NOMO-1 treated with DMSO at 0.1 percent for 48 hours (cell line): Measurements from ENCODE around the gene DENND5B.
"Not testable (repeated sequence)": the region's sequence is repeated elsewhere in the genome, so short reads cannot be mapped to it uniquely, and the experiment has no call there.

Experiments
- DNase-seq: peaks from one replicate; lab custom pipeline; 2025; ENCODE audit not compliant: unreplicated experiment; lab: John Stamatoyannopoulos, UW

The DENND5B gene

DNA sequence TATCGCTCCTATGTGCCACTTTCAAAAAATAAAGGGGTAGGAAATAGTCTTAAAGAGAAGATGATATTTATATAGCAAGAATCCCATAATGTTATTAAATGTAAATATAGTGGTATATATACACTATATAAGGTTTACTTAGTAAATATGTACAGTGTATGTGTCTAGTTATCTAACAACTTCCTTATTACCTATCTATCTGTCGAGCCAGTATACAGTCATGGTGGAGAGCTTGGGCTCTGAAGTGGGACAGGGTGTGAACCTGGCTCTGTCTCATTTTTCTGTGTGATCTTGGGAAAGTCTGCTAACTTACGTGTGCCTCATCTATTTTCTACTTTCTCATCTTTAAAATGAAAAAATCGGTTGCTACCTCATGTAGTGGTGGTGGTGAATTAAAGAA, 202.2 kb downstream of the DENND5B start:
- DNase-seq = no peak

DNA sequence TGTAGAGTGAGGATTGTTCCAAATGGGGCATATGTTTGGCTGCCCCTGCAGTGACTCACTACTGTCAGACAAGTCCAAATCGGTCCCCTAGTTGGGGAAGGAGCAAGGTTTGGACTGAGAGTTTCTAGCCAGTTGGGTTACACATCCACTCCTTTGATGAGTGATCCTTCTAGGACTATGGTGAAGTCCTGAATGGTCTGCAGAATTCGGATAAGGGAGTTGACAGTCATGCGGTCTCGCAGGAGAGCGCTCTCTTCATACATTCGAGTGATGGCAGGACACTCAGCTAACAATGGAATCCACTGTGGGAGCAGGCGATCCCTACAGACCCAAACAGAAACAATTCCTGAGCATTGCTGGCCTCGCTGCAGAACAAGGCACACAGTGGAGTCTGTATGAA, 203.5 kb downstream of the DENND5B start:
- DNase-seq = no peak

DNA sequence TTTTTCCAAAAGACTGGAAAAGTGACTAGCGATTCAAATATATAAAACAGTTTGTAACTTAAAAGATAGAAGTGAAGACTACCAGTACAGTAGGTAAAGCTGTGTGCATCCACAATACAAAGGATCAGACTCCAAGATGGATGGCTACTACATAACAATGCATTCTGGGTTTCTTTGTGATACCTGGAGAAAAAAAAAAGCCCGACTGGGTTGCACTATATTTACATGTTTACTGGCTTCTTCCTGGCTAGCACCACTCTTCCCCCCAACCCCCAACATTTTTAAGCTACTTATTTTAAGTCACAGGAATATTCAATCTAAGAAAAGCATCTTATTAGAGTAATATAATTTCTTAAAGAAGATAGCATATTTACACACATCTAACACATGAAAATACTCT, 203.9 kb downstream of the DENND5B start:
- DNase-seq = no peak

DNA sequence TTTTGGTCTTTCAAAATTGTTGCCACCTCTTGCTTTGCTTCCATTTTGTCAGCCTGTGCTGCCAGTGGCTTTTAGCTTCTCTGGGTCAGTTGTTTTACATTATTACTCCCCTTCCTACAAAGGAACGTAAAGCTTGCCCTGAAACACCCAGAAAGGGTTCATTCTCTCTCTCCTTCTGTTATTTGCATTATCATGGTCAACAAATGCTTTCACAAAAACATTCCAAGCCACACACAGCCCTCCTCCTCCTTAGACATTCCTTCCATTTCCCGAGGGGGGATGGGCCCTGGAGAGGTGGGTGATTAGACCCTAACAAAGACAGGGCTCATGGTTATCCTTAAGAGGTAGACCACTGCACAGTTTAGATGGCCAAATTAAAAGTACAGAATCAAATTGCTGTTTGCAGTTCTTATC, 204.6 kb downstream of the DENND5B start:
- no peak for DNase-seq

DNA sequence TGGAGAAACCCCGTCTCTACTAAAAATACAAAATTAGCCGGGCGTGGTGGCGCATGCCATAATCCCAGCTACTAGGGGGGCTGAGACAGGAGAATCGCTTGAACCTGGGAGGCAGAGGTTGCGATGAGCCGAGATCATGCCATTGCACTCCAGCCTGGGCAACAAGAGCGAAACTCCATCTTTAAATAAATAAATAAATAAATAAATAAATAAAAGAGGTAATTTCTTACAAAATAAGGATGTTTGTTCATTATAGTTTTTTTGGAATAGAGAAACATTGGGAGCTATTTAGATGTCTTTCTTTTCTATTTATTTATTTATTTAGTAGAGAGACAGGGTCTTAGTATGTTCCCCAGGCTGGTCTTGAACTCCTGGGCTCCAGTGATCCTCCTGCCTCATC, 213.7 kb downstream of the DENND5B start:
- DNase-seq = not testable (repeated sequence)

DNA sequence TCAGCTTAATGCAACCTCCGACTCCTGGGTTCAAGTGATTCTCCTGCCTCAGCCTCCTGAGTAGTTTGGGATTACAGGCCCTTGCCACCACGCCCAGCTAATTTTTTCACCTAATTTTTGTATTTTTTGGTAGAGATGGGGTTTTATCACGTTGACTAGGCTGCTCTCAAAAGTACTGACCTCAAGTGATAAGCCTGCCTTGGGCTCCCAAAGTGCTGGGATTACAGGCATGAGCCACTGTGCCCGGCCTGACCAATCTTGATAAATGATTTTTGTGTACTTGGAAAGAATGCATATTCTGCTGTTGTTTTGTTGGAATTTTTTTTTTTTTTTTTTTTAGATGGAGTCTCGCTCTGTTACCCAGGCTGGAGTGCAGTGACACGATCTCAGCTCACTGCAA, 215.5 kb downstream of the DENND5B start:
- not testable (repeated sequence) for DNase-seq

DNA sequence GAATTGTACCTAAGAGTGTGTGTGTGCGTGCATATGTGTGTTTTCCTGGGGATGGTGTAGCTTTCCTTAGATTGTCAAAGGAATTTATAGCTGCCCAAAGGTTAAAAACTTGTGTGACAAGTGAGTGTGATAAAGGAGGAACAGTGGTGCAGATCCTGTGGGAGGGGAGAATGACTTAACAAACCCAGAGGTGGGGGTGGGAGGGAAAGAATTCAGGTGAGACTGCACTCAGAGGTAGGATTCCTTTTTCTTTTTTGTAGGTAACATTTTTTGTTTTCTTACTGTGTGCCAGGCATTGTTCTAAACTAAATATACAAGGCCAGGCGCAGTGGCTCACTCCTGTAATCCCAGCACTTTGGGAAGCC, 219.7 kb downstream of the DENND5B start:
- DNase-seq = no peak

DNA sequence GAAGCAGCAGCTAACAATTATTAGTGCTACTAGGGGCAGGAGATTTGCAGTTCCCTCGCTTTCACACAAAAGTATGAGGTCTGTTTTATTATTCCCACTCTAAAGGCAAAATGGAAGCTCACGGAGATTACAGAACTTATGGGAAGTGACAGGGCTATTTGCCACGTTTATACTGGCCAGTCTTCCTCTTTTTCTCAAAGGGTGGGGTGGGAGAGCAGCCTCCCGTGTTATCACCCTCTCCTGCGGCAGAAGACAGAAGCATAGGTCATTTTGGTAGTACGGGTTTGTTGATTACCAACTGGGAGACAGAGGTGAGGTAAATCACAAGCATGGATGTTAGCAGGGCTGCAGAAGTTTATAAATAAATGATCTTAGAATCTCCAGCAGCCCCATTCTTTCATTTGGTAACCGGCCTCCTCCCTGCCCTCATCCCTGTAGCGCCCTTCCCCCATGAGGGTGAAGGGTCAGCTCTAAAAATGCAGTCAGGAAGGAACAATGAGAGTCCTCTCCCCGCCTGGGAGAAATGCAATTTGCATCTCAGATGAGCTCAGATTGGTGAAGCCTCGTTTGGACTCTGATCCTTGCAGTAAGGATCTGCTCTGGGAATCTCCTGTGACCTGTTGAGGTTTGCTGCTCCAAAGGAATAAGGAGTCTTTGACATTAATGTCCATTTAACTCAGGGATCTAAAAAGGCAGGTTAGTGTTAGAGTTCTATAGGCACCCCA, 220.2 kb downstream of the DENND5B start:
- peak; percentile 9 for DNase-seq

DNA sequence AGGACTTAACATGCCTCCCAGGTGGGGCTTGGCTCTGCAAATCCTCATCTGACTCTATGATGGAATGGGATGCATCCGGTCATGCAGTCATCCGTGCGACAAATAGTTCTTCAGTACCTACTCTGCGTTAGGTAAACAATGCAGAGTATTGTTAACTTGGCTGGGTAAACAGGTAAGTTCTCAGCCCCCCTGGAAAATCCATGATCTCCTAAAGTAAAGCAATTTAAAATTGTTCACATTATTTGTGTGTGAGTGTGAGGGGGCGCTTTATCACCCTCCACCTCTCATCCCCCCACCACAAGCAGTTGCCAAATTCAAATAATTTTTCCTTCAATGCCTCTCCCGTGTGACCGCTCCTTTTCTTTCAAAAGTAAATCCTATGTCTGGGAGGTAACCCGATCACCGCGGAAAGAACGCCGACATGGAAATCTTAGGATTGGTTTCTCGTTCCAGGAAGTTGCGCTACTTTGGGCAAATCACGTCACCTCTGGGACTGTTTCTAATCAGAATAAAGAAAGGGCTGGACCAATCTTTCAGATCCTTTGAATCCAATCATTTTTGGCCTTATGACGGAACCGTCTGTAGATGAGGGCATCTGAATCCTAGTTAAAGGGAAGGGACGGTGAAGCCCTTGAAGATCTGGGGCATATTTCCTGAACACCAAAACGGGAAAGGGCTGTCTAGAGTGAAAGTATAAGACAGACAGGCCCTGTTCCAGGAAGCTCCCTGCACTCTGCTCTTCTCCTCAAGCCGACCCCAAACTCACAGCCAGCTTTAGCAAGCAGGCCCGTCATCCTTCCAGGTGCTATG, 221.0 kb downstream of the DENND5B start:
- DNase-seq = no peak

DNA sequence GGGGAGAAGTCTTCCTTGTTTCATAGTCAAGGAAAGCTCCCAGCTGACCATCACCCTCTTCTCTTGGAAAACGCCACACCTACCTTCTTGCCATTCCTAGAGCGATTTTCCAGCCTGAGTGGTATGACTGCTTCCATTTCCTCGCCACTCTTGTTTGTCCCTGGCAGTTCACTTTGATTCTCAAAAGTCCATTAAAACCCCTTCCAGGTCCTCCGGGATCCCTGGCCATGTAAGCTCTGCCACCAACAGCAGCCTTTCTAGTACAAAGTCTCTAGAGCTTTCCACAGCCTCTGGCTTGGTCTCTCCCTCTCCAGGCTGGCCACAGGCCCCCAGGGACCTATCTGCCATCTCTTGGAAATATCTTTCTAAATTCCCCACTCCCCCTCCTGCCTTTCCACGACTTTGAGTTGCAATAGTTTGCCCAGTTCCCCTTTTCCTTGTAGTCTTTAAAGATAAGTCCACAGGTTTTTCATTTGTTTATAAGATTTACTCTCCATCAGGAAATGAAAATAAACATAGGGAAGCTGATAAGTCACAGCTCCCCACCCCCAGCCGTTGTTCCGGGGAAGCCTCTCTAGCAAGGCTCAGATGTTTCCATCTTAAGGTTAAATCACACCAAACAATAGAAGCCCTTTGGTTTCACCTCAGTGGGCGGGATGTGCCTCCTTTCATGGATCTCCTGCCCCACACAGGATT, 222.1 kb downstream of the DENND5B start:
- DNase-seq = no peak

DNA sequence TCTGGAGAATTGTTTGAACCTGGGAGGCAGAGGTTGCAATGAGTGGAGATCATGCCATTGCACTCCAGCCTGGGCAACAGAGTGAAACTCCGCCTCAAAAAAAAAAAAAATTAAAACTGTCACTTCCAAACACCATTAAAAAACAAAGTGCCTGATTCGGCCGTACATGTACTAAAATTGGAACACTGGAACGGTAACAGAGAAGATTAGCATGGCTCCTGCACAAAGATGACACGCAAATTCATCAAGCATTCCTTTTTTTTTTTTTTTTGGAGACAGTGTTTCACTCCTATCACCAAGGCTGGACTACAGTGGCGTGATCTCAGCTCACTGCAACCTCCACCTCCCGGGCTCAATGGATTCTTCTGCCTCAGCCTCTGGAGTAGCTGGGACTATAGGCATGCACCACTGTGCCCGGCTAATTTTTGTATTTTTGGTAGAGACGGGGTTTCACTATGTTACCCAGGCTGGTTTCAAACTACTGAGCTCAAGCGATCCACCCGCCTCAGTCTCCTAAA, 224.8 kb downstream of the DENND5B start:
- no peak for DNase-seq

DNA sequence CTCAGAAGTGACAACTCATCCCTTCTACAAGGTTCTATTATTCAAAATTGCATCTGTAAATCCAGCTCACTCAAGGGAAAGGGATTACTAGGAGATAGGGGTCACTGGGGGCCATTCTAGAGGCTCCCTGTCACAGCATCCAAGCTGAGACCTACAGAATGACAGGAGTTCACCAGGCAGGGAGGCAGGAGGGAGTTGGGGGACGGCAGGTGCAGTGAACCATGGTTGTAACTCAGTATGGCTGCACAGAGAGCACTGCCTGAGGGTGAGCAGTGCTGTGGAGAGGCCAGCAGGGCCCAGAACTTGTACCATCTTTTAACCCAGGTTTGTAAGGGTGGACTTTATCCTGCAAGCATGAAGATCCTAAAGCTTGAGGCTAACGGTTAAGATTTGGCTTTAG, 227.1 kb downstream of the DENND5B start:
- DNase-seq = no peak

DNA sequence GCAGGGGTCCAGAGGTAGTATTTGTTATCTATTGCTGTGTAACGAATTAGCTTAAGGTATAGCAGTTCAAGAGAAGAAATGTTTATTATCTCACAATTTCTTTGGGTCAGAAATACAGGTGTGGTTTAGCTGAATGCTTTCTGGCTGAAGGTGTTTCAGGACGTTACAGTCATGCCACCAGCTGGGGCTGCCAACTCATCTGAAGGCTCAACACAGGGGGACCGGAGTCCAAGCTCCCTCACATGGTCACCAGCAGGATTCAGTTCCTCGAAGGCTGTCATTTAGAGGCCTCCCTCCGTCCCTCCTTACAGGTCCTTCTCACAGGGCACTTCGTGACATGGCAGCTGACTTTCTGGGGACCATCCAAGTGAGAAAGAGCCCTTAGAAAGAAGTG, 227.5 kb downstream of the DENND5B start:
- DNase-seq = no peak

DNA sequence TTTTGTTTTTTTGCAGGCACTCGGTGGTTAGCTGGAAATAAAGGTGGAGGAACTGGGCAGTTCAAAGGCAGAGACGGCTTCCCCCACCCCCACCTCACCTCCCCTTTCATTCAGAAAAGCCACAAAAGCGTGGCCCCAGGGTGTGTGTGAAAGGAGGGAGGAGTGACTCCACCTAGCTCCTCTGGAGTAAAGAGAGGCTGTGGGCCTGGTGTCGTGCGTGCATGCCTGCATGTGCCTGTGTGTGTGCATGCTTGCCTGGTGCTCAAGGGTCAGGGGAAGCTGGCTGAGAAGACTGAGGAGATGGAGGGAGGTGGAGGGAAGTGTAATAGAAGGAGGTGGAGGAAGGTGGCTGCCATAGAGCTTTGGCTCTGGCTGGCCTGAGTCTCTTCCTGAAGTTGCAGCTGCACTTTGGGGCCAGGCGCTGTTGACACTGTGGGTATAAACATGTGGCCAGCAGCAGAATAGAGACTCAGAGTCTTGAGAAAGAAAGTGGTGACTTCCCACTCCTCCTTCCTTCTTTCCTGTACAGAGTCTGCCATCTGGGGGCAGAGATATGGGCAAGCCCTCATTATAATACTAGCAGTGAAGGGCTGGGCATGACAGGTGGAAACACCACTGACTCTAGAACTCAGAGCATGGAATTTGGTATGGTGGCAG, 228.0 kb downstream of the DENND5B start:
- DNase-seq = peak; percentile 79

DNA sequence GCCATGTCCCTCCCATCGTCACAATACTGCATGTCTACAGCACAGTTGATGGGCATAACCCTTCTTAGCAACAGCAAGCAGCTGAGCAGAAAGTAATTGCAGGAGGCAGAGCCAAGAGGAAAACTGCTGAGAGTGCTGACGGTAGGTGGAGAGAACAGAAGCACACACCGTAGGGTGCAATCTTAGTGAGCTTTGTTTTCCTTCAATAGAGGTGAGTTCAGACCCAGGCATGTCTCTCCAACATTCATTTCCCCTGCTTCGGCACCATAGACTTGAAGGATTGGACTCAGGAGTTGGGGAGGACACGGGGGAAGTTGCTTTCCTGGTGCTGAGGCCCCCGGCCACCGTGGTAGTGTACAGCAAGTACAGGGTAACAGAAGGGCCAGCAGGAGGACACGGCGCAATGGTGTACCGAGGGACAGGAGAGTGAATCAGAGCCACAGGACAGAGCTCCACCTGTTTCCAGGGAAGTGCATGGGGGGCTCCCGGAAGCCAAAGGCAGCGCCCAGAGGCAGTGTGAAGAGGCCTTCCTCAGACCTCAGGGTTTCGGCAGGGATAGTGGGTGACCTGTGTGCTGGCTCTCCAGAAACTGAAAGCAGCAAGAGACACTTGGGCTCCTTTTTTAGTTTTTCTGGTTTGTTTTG, 228.7 kb downstream of the DENND5B start:
- no peak for DNase-seq

DNA sequence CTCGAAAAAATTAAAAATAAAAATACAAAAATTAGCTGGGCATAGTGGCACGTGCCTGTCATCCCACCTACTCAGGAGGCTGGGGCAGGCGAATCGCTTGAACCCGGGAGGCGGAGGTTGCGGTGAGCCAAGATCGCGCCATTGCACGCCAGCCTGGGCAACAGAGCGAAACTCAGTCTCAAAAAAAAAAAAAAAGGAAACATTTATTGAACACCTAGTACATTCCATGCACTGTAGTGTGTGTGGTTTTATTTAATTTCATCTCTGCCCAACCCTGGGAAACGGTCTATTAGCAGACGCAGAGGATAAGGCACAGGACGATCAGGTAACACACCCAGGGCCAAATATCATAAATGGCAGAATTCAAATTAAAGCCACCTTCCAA, 229.2 kb downstream of the DENND5B start:
- DNase-seq = no peak

DNA sequence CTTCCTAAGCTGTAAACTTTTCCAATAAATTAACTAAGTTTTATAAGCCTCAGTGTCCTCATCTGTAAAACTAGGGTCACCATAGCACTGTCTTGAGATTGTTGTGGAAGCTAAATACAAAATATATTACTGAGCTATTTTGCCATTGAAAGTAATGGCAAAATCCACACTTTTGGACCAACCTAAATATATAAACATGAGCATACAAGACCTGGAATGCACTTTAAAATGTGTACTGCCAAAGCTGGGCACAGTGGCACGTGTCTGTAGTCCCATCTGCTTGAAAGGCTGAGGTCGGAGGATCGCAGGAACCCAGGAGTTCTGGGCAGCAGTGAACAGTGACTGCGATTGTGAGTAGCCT, 235.2 kb downstream of the DENND5B start:
- no peak for DNase-seq

DNA sequence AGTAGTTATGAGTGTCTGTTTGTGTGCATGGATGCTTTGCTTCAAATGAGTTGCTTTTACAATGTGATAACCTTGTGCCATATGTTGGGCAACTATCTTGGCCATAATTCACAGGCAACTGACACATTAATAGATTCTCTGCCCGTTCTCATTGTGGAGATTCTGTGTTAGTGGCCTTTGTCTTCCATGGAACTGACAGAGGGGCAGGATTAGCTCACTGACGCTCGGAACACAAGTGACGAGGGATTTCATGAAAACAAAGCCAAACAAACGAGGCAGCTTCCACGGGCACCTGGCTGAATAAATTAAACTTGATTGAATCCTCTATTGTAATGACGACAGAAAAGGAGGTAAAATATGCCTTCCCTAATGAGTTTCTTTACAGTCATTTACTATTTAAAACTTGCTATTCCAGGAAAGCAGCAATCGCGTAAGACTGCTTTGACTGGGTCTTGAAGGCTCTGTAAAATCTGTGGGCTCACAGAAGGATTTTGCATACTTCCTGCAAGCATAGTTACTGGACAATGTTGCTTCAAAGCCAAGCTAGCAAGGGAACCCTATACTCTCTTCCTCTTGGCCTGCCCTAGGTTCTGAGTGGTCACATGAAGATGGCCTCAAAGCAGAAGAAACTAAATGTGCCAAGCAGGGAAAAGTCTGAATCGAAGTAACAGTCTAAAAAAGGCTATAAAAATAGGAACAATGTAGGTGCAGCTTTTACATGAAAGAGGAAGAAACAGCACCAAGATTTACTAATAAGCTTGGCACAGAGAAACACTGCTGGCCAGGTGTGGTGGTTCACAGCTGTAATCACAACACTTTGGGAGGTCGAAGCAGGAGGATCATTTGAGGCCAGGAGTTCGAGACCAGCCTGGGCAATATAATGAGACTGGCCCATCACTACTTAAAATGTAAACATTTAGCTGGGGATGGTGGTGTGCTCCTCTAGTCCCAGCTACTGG, 236.9 kb downstream of the DENND5B start:
- peak; percentile 76 for DNase-seq

DNA sequence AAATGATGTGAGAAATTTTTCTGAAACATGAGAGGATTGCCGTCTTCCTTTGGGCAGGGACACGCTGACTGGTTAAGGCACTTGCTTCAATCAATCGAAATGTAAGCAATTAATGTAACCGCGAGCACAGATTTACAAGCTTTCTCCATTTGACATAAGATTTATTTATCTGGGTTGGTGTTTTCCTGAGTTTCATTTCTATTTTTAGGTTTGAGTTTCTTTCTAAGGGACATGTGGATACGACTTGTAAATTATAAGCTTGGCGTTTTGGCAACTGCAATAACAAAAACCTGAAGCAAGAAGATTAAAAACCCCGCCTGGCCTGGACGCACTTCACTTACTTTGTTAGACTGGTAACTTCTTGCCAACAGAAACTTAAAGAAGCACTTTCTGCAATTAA, 244.7 kb downstream of the DENND5B start:
- DNase-seq = no peak

DNA sequence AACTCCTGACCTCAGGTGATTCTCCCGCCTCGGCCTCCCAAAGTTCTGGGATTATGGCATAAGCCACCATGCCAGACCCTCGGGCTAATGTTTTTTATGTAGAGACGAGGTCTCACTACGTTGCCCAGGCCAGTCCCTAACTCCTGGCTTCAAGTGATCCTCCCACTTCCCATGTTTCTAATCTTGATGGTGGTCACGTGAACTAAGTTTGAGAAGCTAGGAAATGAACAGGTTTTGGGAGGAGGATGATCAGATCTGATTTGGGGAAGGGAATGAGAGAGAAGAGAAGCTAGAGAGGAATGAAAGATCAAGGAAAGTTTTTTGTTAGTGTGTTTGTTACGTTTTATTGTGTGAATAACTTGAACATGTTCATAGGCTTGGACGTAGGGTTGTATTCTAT, 247.8 kb downstream of the DENND5B start:
- no peak for DNase-seq
